ENCODE measurements around the gene RGS9. TPM values are rescaled to one million over a fixed set of nuclear protein-coding genes. Genes with fewer than 3 reads are reported as not detected.
A peak's percentile ranks its signal among the peaks of the same experiment; 100 is the strongest.

RGS9 gene
- total and polyA plus RNA-seq, 2 of the 13 experiments (the other 11 are each of a cell fraction or from before 2014, with no cell fraction given), result 0.44 to 0.74 TPM

- TF ChIP-seq PRDM10 (CRISPR knock-in tag; IDR thresholded peaks at IDR 0.05; ENCODE audit: low read depth), result peak; percentile 55; the same call in 1 of the 2 replicates
- 0 out of 2 replicates have a peak, but pooled peaks have one; percentile 27 for TF ChIP-seq PAXIP1 (CRISPR knock-in tag; conservative IDR thresholded peaks at IDR 0.05)
- TF ChIP-seq RBM22 (optimal IDR thresholded peaks at IDR 0.05; ENCODE audit: low read length), result no peak
- TF ChIP-seq ZSCAN30 (CRISPR knock-in tag; IDR thresholded peaks at IDR 0.05), result no peak
- TF ChIP-seq ZBTB20 (CRISPR knock-in tag; IDR thresholded peaks at IDR 0.05; ENCODE audit: borderline replicate concordance, low read depth), result 0 out of 2 replicates have a peak, but pooled peaks have one; percentile 24
- no peak for TF ChIP-seq NR3C1 (CRISPR knock-in tag; IDR thresholded peaks at IDR 0.05)
- TF ChIP-seq RFX3 (CRISPR knock-in tag; IDR thresholded peaks at IDR 0.05), result no peak
- TF ChIP-seq NFIC (IDR thresholded peaks at IDR 0.05; ENCODE audit: low read length), result no peak
- peak; percentile 64 for TF ChIP-seq ZMYM3 (CRISPR knock-in tag; IDR thresholded peaks at IDR 0.05)
- peak; percentile 55; the same call in 1 of the 2 replicates for TF ChIP-seq NCOR1 (IDR thresholded peaks at IDR 0.05; ENCODE audit: borderline replicate concordance, low read length)
- TF ChIP-seq ESRRA (CRISPR knock-in tag; IDR thresholded peaks at IDR 0.05; ENCODE audit: low read depth), result 0 out of 2 replicates have a peak, but pooled peaks have one; percentile 31
- no peak for TF ChIP-seq DR1 (CRISPR knock-in tag; IDR thresholded peaks at IDR 0.05)
- no peak for TF ChIP-seq ZBTB7A (CRISPR knock-in tag; IDR thresholded peaks at IDR 0.05)
- no peak for TF ChIP-seq HOXA9 (CRISPR knock-in tag; IDR thresholded peaks at IDR 0.05; ENCODE audit: borderline replicate concordance)
- no peak for TF ChIP-seq ZBTB39 (CRISPR knock-in tag; IDR thresholded peaks at IDR 0.05)
- 0 out of 2 replicates have a peak, but pooled peaks have one; percentile 29 for TF ChIP-seq ARID5B (CRISPR knock-in tag; IDR thresholded peaks at IDR 0.05)
- TF ChIP-seq ZNF138 (CRISPR knock-in tag; IDR thresholded peaks at IDR 0.05; ENCODE audit: low read depth), result no peak
Observed at GRCh38 chr17:65131946-65132345, 5.2 kb upstream of the RGS9 start (continued).

Measured in HepG2 (cell line).